WERI-Rb-1 (cell line): Measurements from ENCODE around the gene CASS4.

Experiments
- DNase-seq: peaks from one replicate; pipeline ENCODE4 v3.0.0-alpha.2; 2020
- H3K27ac ChIP-seq: fragments of 250-450 bp; sonication (Bioruptor Pico); 2 replicates; pipeline ENCODE4 v1.5.1; 2020; ENCODE audit warnings: mild to moderate bottlenecking, moderate library complexity
- H3K27me3 ChIP-seq: fragments of 250-450 bp; sonication (Bioruptor Pico); 2 replicates; pipeline ENCODE4 v1.5.1; 2021; ENCODE audit warnings: mild to moderate bottlenecking, low read depth, moderate library complexity; ENCODE audit not compliant: insufficient read depth, severe bottlenecking
- H3K36me3 ChIP-seq: fragments of 250-450 bp; sonication (Bioruptor Pico); 2 replicates; pipeline ENCODE4 v1.5.1; 2020; ENCODE audit warnings: mild to moderate bottlenecking, moderate library complexity
- H3K4me3 ChIP-seq: 2 replicates; pipeline ENCODE4 v1.5.1; 2011; ENCODE audit warnings: low read depth, mild to moderate bottlenecking, control low read depth, low read length
- H3K9me3 ChIP-seq: fragments of 250-450 bp; sonication (Bioruptor Pico); 2 replicates; pipeline ENCODE4 v1.5.1; 2021; ENCODE audit warnings: mild to moderate bottlenecking, moderate library complexity; ENCODE audit not compliant: severe bottlenecking
- TF ChIP-seq, protein P1 (sequence below): IDR thresholded peaks from 2 replicates; pipeline ENCODE4 v1.5.1; 2011; ENCODE audit warnings: low read depth, mild to moderate bottlenecking, control low read depth, inconsistent platforms, low read length

CASS4 gene

DNA sequence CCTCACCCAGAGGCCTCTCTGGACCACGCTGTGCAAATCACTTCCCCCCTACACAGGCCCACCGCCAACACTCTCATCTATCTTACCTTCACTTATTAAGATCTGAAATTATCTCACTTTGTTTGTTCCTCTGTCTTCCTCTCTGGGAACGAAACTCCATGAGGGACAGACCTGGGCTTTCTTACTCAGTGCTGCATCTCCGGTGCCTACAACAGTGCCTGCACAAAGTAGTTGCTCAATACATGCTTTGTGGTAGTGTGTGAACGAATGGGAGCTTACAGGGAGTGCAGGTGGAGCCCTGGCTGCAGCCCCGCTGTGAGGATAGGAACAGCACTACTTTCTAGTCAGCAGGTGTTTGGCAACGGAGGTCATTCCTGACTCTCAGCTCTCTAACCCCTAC is 5.3 kb downstream of the CASS4 start:
- no peak overlapping the region for H3K4me3 ChIP-seq

DNA sequence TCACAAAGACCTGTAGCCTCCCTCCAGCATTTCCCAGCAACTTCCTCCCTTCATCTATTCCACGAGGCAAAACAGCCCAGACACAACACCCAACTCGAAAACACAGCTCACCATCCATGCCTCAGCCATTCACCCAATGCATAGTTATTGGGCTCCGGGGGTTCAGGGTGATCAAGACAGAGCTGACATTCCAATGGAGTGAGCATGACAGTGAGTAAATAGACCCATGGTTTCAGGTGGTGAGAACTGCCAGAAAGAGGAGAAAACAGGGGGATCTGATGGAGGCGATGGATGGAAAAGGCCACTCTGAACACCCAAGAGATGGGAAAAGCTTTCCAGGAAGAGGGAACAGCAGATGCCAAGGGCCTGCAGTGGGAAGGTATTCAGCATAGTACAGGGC is 5.9 kb downstream of the CASS4 start:
- Histone ChIP-seq H3K4me3 (no peak overlapping the region), H3K36me3 (no peaks in the 10 kb centered on the region), H3K9me3 (no peaks in the 10 kb centered on the region), H3K27ac (no peak overlapping the region), H3K27me3 (peaks cover 19% of the 10 kb centered on the region)
- TF ChIP-seq, protein P1, sequence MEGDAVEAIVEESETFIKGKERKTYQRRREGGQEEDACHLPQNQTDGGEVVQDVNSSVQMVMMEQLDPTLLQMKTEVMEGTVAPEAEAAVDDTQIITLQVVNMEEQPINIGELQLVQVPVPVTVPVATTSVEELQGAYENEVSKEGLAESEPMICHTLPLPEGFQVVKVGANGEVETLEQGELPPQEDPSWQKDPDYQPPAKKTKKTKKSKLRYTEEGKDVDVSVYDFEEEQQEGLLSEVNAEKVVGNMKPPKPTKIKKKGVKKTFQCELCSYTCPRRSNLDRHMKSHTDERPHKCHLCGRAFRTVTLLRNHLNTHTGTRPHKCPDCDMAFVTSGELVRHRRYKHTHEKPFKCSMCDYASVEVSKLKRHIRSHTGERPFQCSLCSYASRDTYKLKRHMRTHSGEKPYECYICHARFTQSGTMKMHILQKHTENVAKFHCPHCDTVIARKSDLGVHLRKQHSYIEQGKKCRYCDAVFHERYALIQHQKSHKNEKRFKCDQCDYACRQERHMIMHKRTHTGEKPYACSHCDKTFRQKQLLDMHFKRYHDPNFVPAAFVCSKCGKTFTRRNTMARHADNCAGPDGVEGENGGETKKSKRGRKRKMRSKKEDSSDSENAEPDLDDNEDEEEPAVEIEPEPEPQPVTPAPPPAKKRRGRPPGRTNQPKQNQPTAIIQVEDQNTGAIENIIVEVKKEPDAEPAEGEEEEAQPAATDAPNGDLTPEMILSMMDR = no peak
- no peak for DNase-seq

More for the DNA sequence above, 5.3 kb downstream of the CASS4 start:
- peaks cover 14% of the 10 kb centered on the region for H3K27me3 ChIP-seq
- H3K27ac ChIP-seq = no peak overlapping the region
- H3K36me3 ChIP-seq = no peaks in the 10 kb centered on the region
- TF ChIP-seq, protein P1 = no peak
- no peaks in the 10 kb centered on the region for H3K9me3 ChIP-seq
- no peak for DNase-seq

DNA sequence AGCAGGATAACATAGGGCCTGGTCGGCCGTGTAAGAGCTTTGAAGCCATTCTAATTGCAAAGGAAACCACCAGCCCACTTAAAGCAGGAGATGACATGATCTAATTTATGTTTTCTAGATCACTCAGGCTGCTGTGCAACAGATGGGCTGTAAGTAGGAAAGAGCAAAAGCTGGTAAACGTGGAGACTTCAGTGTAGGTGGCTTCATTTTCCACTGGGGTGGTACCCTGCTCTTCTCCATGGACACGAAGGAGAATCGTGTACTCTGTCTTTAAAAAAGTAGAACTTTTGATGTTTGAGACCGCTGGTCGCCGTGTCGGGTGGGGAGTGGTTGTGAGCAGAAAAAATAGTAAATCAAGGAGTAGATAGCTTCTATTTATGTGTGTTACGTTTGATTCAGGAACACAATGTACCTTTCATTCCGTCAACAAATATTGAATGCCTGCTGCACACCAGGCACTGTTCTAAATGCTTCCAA is 6.4 kb downstream of the CASS4 start:
- no peak overlapping the region for H3K4me3 ChIP-seq
- H3K36me3 ChIP-seq = no peaks in the 10 kb centered on the region
- no peak for DNase-seq
- H3K9me3 ChIP-seq = no peaks in the 10 kb centered on the region
- peaks cover 24% of the 10 kb centered on the region for H3K27me3 ChIP-seq
- TF ChIP-seq, protein P1 = no peak
- H3K27ac ChIP-seq = no peak overlapping the region

DNA sequence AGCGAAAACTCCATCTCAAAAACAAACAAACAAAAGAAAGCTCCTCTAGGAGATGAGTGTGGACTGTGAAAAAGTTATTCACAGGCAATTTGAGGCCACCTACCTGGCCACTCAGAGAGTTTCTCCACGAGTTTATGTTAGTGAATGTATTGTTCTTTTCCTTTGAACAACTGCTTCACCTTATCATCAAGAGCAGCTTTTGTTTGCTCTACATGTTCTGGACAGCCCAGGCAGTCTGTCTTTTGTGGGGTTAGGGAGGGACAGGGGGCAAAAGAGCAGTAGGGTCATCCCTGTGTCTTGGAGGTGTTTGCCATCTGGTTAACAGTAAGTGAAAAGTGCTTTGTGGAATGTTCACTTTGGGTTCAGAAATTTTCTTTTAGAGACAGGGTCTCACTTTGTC is 8.0 kb downstream of the CASS4 start:
- no peaks in the 10 kb centered on the region for H3K9me3 ChIP-seq
- H3K36me3 ChIP-seq = no peaks in the 10 kb centered on the region
- DNase-seq = no peak
- TF ChIP-seq, protein P1 = no peak
- no peak overlapping the region for H3K27ac ChIP-seq
- peaks cover 32% of the 10 kb centered on the region for H3K27me3 ChIP-seq
- no peak overlapping the region for H3K4me3 ChIP-seq

DNA sequence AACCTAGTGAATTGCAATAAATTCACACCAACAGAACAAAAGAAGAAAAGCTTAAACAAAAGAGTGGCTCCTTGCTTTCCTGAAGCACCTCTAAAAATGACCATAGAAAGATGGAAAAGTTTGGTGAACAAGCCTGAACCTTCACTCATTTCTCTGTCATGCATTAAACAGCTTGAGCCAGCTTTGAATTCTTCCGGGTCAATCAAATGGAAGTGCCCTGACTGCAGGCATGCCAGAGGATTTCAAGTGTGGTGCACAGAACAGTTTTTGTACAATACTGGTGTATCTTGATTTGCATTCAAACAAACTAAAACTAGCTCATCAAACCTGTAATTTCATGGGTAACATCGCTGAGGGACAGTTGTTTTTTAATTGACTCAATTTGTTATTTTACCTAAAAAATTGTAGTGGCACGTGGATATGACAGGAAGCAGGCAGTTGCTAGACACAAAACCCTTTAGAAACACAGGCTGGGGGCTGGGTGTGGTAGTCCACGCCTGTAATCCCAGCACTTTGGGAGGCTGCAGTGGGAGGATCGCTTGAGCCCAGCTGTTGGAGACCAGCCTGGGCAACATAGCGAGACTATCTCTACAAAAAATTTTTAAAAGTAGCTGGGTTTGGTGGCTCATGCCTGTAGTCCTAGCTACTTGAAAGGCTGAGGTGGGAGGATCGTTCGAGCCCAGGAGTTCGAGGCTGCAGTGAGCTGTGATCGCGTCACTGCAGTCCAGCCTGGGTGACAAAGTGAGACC is 9.1 kb downstream of the CASS4 start:
- TF ChIP-seq, protein P1 = no peak
- no peak overlapping the region for H3K27ac ChIP-seq
- H3K36me3 ChIP-seq = no peaks in the 10 kb centered on the region

More for the DNA sequence above, 9.1 kb downstream of the CASS4 start:
- no peak overlapping the region for H3K4me3 ChIP-seq
- no peak for DNase-seq
- H3K27me3 ChIP-seq = peaks cover 43% of the 10 kb centered on the region
- no peaks in the 10 kb centered on the region for H3K9me3 ChIP-seq
